Kidney (tissue), 22 donors: ENCODE results near the gene HEMK1. TPM values are rescaled to one million over a fixed set of nuclear protein-coding genes. Genes with fewer than 3 reads are reported as not detected.
A peak's percentile ranks its signal among the peaks of the same experiment; 100 is the strongest.

ENCODE experiments used
- DNase-seq, 5 donors: peaks; one replicate each; pipeline ENCODE4 v3.0.0-alpha.2; 2013 to 2020
- FAIRE-seq: peaks from 2 replicates; lab custom pipeline; 2012; peaks lifted over from hg19 to GRCh38; lab: Jason Lieb, UNC
- H3K27ac ChIP-seq, 2 donors: one replicate each; pipeline ENCODE4 v1.7.0; 2013; ENCODE audit warnings: low read depth in 2 of 2, low read length in 2 of 2, inconsistent platforms in 1 of 2
- H3K27me3 ChIP-seq: one replicate; pipeline ENCODE4 v1.7.1; 2013; ENCODE audit warnings: low read length, inconsistent platforms; ENCODE audit not compliant: control insufficient read depth, insufficient read depth
- H3K36me3 ChIP-seq, 3 donors: one replicate each; pipeline versions ENCODE4 v1.7.0 to v1.7.1; 2013; ENCODE audit warnings: low read length in 3 of 3, control low read depth in 1 of 3, inconsistent platforms in 1 of 3; ENCODE audit not compliant: insufficient read depth in 3 of 3, control insufficient read depth in 2 of 3
- H3K4me1 ChIP-seq, 3 donors: one replicate each; pipeline versions ENCODE4 v1.7.0 to v1.7.1; 2013; ENCODE audit warnings: low read length in 3 of 3, inconsistent platforms in 1 of 3, low read depth in 1 of 3; ENCODE audit not compliant: control insufficient read depth in 2 of 3, insufficient read depth in 2 of 3
- H3K4me3 ChIP-seq, 3 donors: one replicate each; pipeline versions ENCODE4 v1.7.0 to v1.8.1; 2013; ENCODE audit warnings: low read length in 3 of 3, control low read depth in 1 of 3, inconsistent platforms in 1 of 3
- H3K9ac ChIP-seq, 3 donors: one replicate each; pipeline versions ENCODE4 v1.7.0 to v1.7.1; 2013; ENCODE audit warnings: low read length in 3 of 3, control low read depth in 1 of 3, inconsistent platforms in 1 of 3
- H3K9me3 ChIP-seq, 3 donors: one replicate each; pipeline versions ENCODE4 v1.7.0 to v1.7.1; 2013; ENCODE audit warnings: low read length in 3 of 3, control low read depth in 1 of 3, inconsistent platforms in 1 of 3; ENCODE audit not compliant: control insufficient read depth in 2 of 3, insufficient read depth in 1 of 3
- CTCF ChIP-seq: IDR thresholded peaks from 3 replicates; pipeline ENCODE4 v1.5.1; 2012; ENCODE audit warnings: mild to moderate bottlenecking, moderate library complexity, borderline replicate concordance; ENCODE audit not compliant: insufficient read depth; ENCODE audit errors: extremely low read depth
- intact Hi-C: fragments of 100-400 bp; cut with DNase I; formaldehyde crosslinking; loops from one replicate; pipeline ENCODE4 v1.11.1; 2022
- long read RNA-seq, 10 donors: library from polyadenylated mRNA in 1 of 10; unstranded in 1 of 10; transcript quantifications; one replicate each; pipeline ENCODE4 v2.0.0 and lab custom pipeline, GENCODE V29; 2021 to 2026
- polyA plus RNA-seq: library from polyadenylated mRNA; stranded (reverse); fragments of 350-450 nt; fragmentation: Illumina TruSeq; extraction: RNeasy Lipid Tissue Mini Kit (QIAGEN cat#74804); gene quantifications from one replicate; pipeline ENCODE4 v1.2.3, GENCODE V29; 2014; ENCODE audit warnings: low read depth, low replicate concordance; ENCODE audit not compliant: insufficient read depth
- total RNA-seq: library from RNA; stranded (reverse); fragmentation: NEBNext Ultra II Directional; extraction: Animal tissue kit (Norgen Biotek cat#: 25700); gene quantifications from one replicate; pipeline ENCODE4 v1.2.1, GENCODE V29; 2021
- donor health status: control.
- donor health status: control.
- donor health status: control.
- donor health status: control.
- donor health status: control.
- donor health status: DM: yes; HTN: yes; CAD: no.
- donor health status: Normal renal cell carcinoma (clear cell type).

Gene HEMK1
- 25.1 TPM for total RNA-seq
- polyA plus RNA-seq = 30.3 TPM
- long read RNA-seq, donor 1, full-length matches to known transcripts = 3 of 3 reads
- long read RNA-seq, donor 1, partial matches to known transcripts = 0 of 3 reads
- long read RNA-seq, donor 1, other reads (novel, unspliced or antisense) = 0 of 3 reads
- long read RNA-seq, donor 2, full-length matches to known transcripts = 5 of 5 reads
- long read RNA-seq, donor 2, partial matches to known transcripts = 0 of 5 reads
- long read RNA-seq, donor 2, other reads (novel, unspliced or antisense) = 0 of 5 reads
- long read RNA-seq, donor 3, full-length matches to known transcripts = 5 of 5 reads
- long read RNA-seq, donor 3, partial matches to known transcripts = 0 of 5 reads
- long read RNA-seq, donor 3, other reads (novel, unspliced or antisense) = 0 of 5 reads
- long read RNA-seq, donor 4, full-length matches to known transcripts = 4 of 10 reads
- long read RNA-seq, donor 4, partial matches to known transcripts = 6 of 10 reads
- long read RNA-seq, donor 4, other reads (novel, unspliced or antisense) = 0 of 10 reads
- long read RNA-seq, donor 5 = 0 reads
- long read RNA-seq, donor 6, full-length matches to known transcripts = 2 of 2 reads
- long read RNA-seq, donor 6, partial matches to known transcripts = 0 of 2 reads
- long read RNA-seq, donor 6, other reads (novel, unspliced or antisense) = 0 of 2 reads
- long read RNA-seq, donor 7, full-length matches to known transcripts = 11 of 22 reads
- long read RNA-seq, donor 7, partial matches to known transcripts = 3 of 22 reads
- long read RNA-seq, donor 7, other reads (novel, unspliced or antisense) = 8 of 22 reads
- long read RNA-seq, donor 8, full-length matches to known transcripts = 2 of 2 reads
- long read RNA-seq, donor 8, partial matches to known transcripts = 0 of 2 reads
- long read RNA-seq, donor 8, other reads (novel, unspliced or antisense) = 0 of 2 reads
- long read RNA-seq, donor 9, full-length matches to known transcripts = 1 of 1 reads
- long read RNA-seq, donor 9, partial matches to known transcripts = 0 of 1 reads
- long read RNA-seq, donor 9, other reads (novel, unspliced or antisense) = 0 of 1 reads
- long read RNA-seq, donor 10, full-length matches to known transcripts = 2 of 2 reads
- long read RNA-seq, donor 10, partial matches to known transcripts = 0 of 2 reads
- long read RNA-seq, donor 10, other reads (novel, unspliced or antisense) = 0 of 2 reads

DNA sequence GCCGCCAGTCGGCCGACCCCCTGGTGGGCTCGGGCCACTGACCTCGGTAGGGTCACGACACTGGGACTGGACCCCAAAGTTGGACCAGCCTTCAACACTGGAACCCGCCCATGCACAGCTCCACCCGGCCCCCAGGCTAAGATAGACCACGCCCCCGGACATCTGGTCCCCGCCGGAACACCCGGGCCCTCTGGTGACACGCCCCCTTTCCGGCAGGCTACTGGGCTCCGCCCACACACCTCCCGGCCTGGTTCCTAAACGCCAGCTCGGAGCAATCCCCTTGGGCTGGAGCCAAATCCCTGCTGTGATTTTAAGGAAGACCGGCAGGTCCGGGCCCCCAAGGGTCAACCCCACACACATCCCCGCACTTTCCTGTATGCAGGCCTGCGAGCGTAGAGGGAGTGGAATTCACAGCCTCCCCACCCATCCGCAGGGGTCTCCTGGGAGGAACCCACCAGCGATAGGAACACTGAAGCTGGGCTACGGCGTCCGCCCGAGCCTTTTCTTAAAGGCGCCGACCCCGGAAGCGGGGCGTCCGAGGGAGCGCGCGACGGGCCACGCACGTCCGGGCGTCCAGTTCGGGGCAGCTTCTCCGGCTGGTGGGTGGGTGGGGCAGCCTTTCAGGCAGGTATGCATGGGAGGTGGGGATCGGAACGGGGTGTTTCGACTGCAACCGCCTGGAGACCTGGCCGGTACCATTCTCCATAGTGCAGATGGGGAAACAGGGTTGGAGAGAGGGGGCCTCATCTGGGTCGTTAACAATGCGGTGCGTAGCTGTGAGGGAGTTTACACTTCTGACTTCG is at the start of gene HEMK1:
TSS of gene HEMK1 (plus strand) at position 576 of the 803 bp plus-strand sequence. CDS start 1,583 bp downstream, outside the sequence.
- peak within 1 kb of the TSS; percentile 87 to 95 for H3K27ac ChIP-seq
- DNase-seq (peak; percentile 97 to 99 (median 98)), FAIRE-seq (no peak)
- peaks cover 0 to 30% (median 27%) of the 10 kb centered on the region in 3 donors for H3K4me1 ChIP-seq
- TF ChIP-seq CTCF = no peak
- no peaks in the 10 kb centered on the region for H3K9me3 ChIP-seq
- peak within 1 kb of the TSS; percentile 97 to 98 (median 98) for H3K4me3 ChIP-seq
- H3K36me3 ChIP-seq = no peaks in the 10 kb centered on the region
- no peaks in the 10 kb centered on the region for H3K27me3 ChIP-seq
- intact Hi-C loops = no loop called here
- H3K9ac ChIP-seq = peak within 1 kb of the TSS; percentile 95 to 98 (median 96)

- intact Hi-C loops = no loop called here
- no peaks in the 10 kb centered on the region for H3K36me3 ChIP-seq
- no peaks in the 10 kb centered on the region for H3K9me3 ChIP-seq
- FAIRE-seq (no peak), DNase-seq (no peak)
- no peak overlapping the region for H3K27ac ChIP-seq
- no peak overlapping the region for H3K4me3 ChIP-seq
- no peak overlapping the region for H3K9ac ChIP-seq
- no peaks in the 10 kb centered on the region for H3K27me3 ChIP-seq
- peaks cover 0 to 5% (median 2%) of the 10 kb centered on the region in 3 donors for H3K4me1 ChIP-seq
- TF ChIP-seq CTCF = no peak
Measured at GRCh38 chr3:50520849-50521248, 48.5 kb upstream of the HEMK1 start.

- no peak overlapping the region for H3K9ac ChIP-seq
- no peaks in the 10 kb centered on the region for H3K27me3 ChIP-seq
- H3K4me3 ChIP-seq = no peak overlapping the region
- H3K9me3 ChIP-seq = no peaks in the 10 kb centered on the region
- intact Hi-C loops = no loop called here
- FAIRE-seq (no peak), DNase-seq (no peak)
- no peak overlapping the region for H3K27ac ChIP-seq
- no peaks in the 10 kb centered on the region for H3K36me3 ChIP-seq
- no peak for TF ChIP-seq CTCF
- H3K4me1 ChIP-seq = peaks cover 0 to under 1% (median 0%) of the 10 kb centered on the region in 3 donors
Measured at GRCh38 chr3:50521572-50521971, 47.8 kb upstream of the HEMK1 start.
